PFSK-1 (cell line): ENCODE results near the gene RASGRF2.

Experiments
- FOXP2 ChIP-seq: optimal IDR thresholded peaks from 2 replicates; pipeline ENCODE3; 2011; ENCODE audit warnings: borderline replicate concordance, control low read depth, inconsistent platforms; ENCODE audit not compliant: insufficient read depth; ENCODE audit errors: extremely low read length, extremely low read depth
- POLR2AphosphoS5 ChIP-seq: IDR thresholded peaks from 2 replicates; pipeline ENCODE4 v1.6.1; 2012; ENCODE audit warnings: low read depth, mild to moderate bottlenecking, control low read depth, low read length, moderate library complexity
- REST ChIP-seq, 2 experiments: IDR thresholded peaks; 2 replicates each; pipeline versions ENCODE4 v1.6.1 to v1.8.0; 2011 to 2012; ENCODE audit warnings: low read depth in 2 of 2, low read length in 2 of 2, control low read depth in 1 of 2, inconsistent platforms in 1 of 2, mild to moderate bottlenecking in 1 of 2, moderate library complexity in 1 of 2; ENCODE audit not compliant: insufficient read depth in 1 of 2
- SIN3A ChIP-seq: IDR thresholded peaks from 2 replicates; pipeline ENCODE4 v1.6.1; 2012; ENCODE audit warnings: mild to moderate bottlenecking, low read length, moderate library complexity, borderline replicate concordance; ENCODE audit not compliant: insufficient read depth
- TAF1 ChIP-seq: IDR thresholded peaks from 2 replicates; pipeline ENCODE4 v1.6.1; 2012; ENCODE audit warnings: low read length, control low read depth, borderline replicate concordance; ENCODE audit not compliant: insufficient read depth

Gene RASGRF2

DNA sequence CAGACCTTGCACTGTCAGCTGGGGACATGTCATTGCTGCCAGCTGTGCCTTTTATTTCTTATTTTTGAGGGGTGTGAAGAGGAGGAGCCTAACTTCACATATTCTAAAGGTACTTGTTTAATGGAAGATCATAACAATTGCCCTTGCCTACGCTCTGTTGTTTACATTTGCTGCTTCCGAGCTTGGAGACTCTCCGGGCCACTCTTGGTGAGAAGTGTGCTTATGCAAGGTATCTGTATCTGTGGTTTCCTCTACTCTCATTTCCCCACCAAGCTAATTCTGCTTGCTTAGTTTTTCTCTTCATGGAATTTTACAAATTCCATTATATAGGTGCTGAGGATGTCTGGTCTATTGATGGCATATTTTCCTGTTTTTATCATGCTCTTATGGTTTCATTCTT, 105.3 kb downstream of the RASGRF2 start:
- TF ChIP-seq SIN3A, result no peak
- no peak for TF ChIP-seq TAF1
- TF ChIP-seq POLR2AphosphoS5, result no peak
- no peak for TF ChIP-seq FOXP2
- TF ChIP-seq REST (IDR thresholded peaks at IDR 0.05; ENCODE audit: insufficient read depth in 1 of 2, low read depth in 2 of 2, low read length in 2 of 2), result no peak

DNA sequence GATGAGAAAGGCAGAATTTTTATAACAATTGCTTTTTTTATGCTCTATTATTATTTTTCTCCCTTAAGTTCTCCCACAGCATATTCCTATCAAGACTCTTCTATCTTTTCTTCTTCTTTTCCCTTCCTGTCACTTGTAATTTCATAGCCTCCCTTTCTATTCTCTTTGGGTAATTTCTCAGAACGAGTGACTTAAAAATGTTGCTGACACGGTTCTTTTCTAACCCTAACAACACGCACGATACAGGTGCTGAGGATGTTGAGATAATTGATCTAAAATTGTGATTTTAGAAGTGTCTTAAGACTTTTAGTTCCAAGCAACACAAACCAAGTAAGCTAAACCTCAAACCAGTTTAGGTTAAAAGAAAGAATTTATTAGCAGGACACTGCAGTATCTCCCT, 105.9 kb downstream of the RASGRF2 start:
- TF ChIP-seq REST (IDR thresholded peaks at IDR 0.05; ENCODE audit: insufficient read depth in 1 of 2, low read depth in 2 of 2, low read length in 2 of 2) (no peak), FOXP2 (no peak), SIN3A (no peak), POLR2AphosphoS5 (no peak), TAF1 (no peak)

DNA sequence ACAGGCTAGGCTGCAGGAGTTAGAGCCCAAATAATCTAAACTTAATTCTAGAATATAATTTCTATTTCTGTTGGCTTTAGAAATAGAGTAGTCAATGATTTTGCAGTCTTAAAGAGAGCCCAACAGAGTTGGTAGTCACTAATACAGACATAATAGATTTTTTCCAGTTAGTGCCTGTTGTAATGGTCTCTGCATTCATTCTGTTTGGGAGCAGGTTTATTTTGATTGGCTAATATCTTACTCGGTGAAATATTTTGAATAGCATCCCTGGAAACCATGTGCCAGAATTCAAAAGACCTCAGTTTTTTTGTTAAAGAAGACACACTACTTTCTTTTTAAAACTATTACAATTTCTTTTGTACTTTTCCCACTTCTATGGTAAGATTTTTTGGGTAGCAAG, 107.2 kb downstream of the RASGRF2 start:
- TF ChIP-seq FOXP2, result no peak
- no peak for TF ChIP-seq TAF1
- no peak for TF ChIP-seq SIN3A
- no peak for TF ChIP-seq REST (IDR thresholded peaks at IDR 0.05; ENCODE audit: insufficient read depth in 1 of 2, low read depth in 2 of 2, low read length in 2 of 2)
- no peak for TF ChIP-seq POLR2AphosphoS5

DNA sequence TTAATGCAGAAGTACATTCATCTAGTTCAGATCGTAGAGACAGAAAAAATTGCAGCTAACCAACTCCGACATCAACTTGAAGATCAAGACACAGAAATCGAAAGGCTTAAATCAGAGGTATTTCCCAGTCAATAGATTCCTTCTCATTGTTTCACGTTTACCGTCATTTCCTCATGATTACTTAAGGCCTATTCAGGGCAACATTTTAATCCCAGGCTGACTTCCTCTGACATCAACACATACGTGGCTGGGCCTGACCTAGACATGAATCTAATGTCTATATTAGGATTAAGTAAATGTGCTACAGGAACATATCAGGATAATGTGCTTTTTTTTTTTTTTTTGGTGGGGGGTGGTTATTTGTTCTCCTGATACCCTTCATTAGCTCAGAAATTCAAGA, 107.9 kb downstream of the RASGRF2 start:
- no peak for TF ChIP-seq REST (IDR thresholded peaks at IDR 0.05; ENCODE audit: insufficient read depth in 1 of 2, low read depth in 2 of 2, low read length in 2 of 2)
- no peak for TF ChIP-seq POLR2AphosphoS5
- no peak for TF ChIP-seq SIN3A

DNA sequence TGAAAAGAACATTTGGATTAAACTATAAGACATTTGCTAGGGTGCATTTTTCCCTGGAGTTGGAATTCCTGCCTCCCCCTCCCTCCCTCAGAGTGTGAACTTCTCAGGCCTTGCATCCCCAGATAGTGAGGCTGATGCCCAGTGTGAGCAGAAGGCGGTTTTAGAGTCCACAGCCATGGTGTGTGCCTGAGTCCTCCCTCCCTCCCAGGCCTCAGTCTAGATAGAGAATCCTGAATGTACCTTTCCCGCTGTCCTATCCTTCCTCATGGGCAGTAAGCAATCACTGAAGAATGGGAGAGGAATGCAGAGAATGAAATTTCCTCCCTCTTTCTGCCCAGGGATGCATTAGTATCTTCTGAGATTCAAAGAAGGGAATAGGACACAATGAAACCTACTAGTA, 108.5 kb downstream of the RASGRF2 start:
- TF ChIP-seq POLR2AphosphoS5, result no peak
- TF ChIP-seq REST (IDR thresholded peaks at IDR 0.05; ENCODE audit: insufficient read depth in 1 of 2, low read depth in 2 of 2, low read length in 2 of 2), result no peak
- TF ChIP-seq SIN3A, result no peak
- TF ChIP-seq TAF1, result no peak
- no peak for TF ChIP-seq FOXP2
